Dedifferentiated amniotic fluid mesenchymal stem cell (primary cell): ENCODE measurements around the gene GZMA.
"Not testable (repeated sequence)": the region's sequence is repeated elsewhere in the genome, so short reads cannot be mapped to it uniquely, and the experiment has no call there.

Experiments
- DNase-seq: peaks from one replicate; pipeline ENCODE4 v3.0.0-alpha.2; 2016; ENCODE audit errors: extremely low spot score

GZMA gene

GRCh38 chr5:55102348-55102747 lies at the start of gene GZMA:
TSS of gene GZMA (plus strand) at chr5:55102646. CDS start at chr5:55102683, 37 bp downstream.
- DNase-seq = no peak

DNA sequence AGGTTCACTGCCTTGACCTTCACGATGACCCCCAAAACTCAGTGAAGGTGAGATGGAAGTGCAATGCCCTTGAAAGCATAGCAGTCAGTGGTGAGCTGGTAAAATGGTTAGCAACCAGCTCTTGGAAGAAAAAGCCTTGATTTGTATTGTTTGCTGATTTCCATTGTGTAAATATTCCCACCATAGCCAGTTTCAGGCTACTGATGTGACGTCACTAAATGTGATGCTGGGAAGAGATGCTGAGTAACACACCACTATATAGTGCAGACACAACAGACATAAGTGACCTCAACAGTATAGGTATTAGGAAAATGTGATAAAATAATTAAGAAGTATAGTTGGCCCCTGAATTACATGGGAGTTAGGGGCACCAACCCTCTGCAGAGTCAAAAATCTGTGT lies 47.3 kb upstream of the GZMA start:
- no peak for DNase-seq

DNA sequence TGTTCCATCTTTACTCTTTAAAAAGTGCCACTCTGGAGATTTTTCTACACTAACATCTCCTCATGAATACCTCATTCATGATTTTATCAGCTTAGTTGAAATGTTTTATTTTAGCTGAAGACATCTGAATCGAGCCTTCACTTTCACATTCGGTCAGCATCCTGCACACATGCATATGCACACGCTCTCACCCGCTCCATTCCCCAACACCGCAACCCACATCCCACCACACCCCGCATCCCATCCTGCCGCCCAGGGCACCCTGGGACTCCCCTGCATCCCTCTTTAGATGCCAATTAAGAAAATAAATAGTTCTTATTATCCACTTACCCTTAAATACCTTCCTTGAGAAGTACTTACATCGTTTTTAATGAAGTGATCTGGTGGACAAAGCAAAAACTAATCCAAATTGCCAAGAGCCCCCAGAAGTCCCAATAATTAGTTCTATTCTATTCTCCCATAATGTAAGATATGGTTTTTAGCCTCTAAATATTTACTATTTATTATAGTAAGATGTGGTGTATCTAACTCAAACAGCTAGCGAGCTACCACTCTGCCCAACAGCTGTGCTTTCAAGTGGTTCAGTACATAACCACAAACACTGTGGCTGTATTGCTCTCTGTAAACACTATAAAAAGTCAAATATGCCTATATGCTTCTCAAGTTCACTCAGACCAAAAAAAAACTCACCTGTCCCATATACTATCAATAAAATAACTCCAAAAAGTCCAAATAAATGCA lies 40.2 kb upstream of the GZMA start:
- DNase-seq = no peak

DNA sequence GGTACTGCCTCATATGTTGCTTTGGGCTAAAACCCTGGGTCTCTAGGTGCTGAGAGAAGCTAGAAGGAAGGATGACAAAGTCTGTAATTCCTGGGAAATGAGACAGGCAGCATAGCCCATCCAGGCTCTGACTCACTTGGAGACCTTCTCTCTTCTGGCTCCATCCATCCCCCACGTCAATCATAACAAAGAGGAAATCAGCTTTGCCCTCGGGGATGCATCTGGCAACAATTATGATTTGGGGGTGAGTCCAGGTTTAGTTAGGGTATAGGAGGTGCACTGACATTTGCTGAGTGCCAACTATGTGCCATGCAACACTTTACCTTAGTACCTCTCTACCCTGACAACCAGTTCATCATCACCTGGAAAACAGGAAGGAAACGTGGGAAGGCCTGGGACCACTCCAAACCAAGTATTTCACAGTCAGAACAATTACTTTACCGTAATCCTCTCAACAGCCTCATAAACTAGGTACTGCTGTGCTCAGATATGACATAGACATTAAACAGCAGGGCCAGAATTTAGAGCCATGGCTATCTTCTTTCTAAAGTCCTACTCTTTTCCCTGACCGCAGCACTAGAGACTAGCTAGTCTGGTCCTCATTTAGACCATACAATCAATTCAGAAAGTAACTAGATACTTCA lies 39.1 kb upstream of the GZMA start:
- peak; percentile 17 for DNase-seq

- peak; percentile 55 for DNase-seq
Observed at GRCh38 chr5:55063899-55064298, 38.5 kb upstream of the GZMA start.

GRCh38 chr5:55064523-55064922 lies 37.9 kb upstream of the GZMA start:
- DNase-seq = no peak

DNA sequence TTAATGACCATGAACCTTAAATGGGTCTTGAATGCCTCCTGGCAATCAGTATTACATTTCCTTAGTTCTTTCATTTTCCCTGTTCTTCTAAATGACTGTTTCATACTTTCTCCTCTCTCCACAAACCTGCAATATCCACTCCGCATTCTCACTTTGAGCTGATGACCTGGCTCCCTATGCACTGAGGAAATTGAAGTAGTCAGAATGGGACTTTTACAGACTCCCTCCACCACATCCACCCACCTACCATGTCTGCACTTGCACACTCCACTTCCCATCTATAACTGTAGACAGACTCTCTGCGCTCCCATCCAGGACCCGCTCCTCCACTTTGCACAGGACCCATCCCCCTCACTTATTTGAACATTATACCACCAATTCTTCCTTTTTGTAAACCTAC lies 36.2 kb upstream of the GZMA start:
- DNase-seq = no peak

GRCh38 chr5:55070968-55071367 lies 31.5 kb upstream of the GZMA start:
- DNase-seq = no peak

- no peak for DNase-seq
Observed at GRCh38 chr5:55071413-55071812, 31.0 kb upstream of the GZMA start.

DNA sequence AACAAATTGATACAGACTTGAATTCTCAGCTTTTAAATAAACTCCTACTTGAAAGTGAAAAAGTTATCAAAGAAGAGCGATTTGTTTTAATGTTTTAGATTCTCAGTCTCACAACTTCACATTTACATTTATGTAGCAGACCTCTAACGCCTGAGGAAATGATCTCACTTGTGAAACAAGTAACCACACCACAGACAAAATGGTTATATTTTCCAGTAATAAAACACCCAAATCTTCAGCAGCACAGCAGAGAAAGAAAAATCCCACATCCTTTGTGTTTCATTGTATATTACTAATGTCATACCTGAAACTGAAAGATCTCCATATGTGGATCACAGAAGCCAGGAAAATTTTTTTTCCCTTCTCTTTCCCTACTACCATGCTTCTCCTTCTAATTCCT lies 29.8 kb upstream of the GZMA start:
- DNase-seq = no peak

DNA sequence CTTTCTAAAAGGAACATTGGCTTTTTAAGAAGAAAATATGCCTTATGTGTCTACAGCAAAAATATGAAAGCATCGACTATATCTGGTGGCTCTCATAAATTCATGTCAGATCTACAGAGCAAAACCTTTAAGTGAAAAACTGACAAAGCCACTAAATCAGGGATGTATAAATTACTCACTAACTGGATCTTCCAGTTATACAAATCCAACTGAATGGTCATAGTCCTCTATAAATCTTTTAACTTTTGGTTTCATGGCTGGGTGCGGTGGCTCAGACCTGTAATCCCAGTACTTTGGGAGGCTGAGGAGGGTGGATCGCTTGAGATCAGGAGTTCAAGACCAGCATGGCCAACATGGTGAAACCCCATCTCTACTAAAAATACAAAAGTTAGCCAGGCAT lies 29.2 kb upstream of the GZMA start:
- DNase-seq = no peak

DNA sequence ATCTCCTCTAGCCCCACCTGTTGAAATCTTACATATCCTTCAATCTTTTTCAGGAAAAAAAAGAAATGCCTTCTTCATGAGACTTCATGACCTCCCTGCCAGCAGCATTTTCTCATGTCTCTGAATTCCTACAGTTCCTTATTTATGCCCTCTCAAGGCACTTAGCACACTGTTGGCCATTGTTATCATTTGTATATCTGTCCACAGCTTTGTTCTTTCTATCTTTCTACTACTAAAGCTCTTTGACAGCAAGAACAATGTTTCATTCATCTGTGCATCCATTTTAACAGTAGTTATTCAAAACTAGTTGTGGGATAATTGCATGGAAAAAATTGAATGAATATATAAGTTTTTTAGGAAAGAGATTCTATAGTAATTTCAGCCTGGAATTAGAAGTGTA lies 20.9 kb upstream of the GZMA start:
- no peak for DNase-seq

- DNase-seq = not testable (repeated sequence)
Observed at GRCh38 chr5:55089301-55089700, 13.1 kb upstream of the GZMA start.

DNA sequence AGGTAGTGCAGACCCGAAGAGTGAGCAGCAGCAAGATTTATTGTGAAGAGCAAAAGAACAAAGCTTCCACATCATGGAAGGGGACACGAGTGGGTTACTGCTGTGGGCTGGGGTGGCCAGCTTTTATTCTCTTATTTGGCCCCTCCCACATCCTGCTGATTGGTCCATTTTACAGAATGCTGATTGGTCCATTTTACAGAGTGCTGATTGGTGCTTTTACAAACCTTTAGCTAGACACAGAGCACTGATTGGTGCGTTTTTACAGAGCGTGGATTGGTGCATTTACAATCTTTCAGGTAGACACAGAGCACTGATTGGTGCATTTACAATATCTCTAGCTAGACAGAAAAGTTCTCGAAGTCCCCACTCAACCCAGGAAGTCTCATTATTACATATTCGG lies 11.4 kb upstream of the GZMA start:
- DNase-seq = not testable (repeated sequence)

GRCh38 chr5:55096182-55096581 lies 6.3 kb upstream of the GZMA start:
- DNase-seq = no peak

DNA sequence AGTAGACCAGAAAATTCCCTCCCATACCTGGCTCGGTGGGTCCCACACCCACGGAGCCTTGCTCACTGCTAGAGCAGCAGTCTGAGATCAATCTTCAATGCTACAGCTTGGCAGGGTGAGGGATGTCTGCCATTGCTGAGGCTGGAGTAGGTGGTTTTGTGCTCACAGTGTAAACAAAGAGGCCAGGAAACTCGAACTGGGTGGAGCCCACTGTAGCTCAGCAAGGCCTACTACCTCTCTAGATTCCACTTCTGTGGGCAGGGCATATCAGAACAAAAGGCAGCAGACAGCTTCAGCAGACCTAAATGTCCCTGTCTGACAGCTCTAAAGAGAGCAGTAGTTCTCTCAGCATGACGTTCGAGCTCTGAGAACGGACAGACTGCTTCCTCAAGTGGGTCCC lies 5.6 kb upstream of the GZMA start:
- DNase-seq = no peak

DNA sequence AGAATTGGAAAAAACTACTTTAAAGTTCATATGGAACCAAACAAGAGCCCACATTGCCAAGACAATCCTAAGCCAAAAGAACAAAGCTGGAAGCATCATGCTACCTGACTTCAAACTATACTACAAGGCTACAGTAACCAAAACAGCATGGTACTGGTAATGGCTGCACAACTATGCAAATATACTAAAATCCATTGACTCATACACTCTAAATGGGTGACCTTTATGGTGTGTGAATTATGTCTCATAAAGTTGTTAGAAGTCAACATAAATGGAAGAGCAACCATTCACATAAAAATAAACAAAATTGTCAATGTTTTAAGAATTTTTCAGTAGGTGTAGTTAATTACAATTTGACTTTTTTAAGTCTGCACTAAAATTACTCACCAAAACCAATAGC lies 1.3 kb upstream of the GZMA start:
- not testable (repeated sequence) for DNase-seq

GRCh38 chr5:55101556-55102276 lies 730 bp upstream of the GZMA start:
- DNase-seq = no peak

- no peak for DNase-seq
Observed at GRCh38 chr5:55104036-55104772, 1.8 kb downstream of the GZMA start.

DNA sequence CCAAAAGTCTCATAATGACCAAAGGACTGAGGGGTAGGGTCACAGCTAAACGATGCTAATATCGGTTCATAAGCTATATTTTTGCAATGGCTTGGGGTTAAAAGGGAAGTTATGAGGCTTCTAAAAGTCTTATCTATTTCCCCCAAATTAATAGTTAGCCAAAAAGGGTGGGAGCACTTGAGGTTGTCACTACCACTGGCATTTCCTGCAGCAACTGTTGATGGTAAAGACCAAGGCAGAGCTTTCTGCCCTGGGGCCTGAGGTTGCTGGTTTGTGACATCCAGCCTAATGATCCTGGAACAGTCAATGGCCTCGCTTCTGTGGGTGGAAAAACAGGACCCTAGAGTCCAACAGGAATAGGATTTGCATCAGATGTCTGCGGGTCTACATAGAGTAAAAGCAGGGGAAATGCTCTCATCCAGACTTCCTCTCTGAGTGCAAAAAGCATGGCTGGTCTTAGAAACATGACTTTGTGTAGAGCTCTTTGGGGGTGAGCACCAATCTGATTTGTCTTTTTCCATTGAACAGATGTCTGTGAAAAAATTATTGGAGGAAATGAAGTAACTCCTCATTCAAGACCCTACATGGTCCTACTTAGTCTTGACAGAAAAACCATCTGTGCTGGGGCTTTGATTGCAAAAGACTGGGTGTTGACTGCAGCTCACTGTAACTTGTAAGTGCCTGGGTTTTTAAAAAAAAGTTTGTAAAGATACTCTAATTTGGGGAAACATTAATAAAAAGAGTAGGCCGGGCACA lies 2.7 kb downstream of the GZMA start:
- no peak for DNase-seq

DNA sequence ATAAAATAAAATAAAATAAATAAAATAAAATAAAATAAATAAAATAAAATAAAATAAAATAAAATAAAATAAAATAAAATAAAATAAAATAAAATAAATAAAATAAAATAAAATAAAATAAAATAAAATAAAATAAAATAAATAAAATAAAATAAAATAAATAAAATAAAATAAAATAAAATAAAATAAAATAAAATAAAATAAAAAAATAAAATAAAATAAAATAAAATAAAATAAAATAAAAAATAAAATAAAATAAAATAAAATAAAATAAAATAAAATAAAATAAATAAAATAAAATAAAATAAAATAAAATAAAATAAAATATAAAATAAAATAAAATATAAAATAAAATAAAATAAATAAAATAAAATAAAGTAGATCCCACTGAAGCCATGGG lies 3.5 kb downstream of the GZMA start:
- DNase-seq = not testable (repeated sequence)

DNA sequence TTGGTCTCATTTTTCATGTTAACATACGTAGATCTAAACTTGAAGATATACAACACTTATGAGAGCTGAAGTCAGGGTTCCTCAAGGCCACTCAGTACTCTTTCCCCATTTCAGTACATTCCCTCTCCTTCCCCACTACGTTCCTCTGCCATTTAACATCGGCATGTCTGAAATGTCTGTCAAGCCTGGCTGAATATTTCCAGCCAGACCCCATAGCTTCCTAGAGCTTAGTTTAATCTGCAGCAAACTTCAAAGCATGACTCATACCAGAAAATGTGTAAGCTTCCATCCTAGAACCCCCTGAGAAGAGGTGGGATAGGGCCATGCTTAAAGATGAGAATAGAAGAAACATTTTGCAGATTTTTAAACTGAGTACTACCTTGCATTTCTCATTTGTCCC lies 6.2 kb downstream of the GZMA start:
- no peak for DNase-seq
